HG02763 (cell line): ENCODE data around the gene LRFN2.

Experiments
- ATAC-seq: cut with Tn5 transposase; IDR thresholded peaks from one replicate; pipeline ENCODE4 v1.9.1; 2021; ENCODE audit warnings: mild to moderate bottlenecking, moderate library complexity; ENCODE audit not compliant: unreplicated experiment

The LRFN2 gene

DNA sequence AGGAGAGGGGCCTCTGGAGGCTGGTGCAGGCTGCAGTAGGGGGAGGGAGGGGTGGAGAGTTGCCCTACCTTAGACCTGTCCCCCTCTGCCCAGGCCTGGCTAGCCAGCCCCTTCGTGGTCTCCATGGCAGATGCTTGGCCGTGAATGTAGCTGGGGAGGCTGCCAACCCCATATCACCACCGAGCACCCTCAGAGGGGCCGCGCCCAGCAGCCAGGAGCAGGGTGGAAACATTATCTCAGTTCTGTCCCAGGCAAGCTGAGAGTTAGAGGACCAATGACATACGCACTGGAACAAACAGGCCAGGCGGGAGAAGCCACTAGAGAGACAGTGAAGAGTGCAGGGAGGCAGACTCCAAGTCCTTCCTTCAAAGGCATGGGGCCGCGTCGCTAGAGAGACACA is 66.5 kb downstream of the LRFN2 start:
- no peak for ATAC-seq

DNA sequence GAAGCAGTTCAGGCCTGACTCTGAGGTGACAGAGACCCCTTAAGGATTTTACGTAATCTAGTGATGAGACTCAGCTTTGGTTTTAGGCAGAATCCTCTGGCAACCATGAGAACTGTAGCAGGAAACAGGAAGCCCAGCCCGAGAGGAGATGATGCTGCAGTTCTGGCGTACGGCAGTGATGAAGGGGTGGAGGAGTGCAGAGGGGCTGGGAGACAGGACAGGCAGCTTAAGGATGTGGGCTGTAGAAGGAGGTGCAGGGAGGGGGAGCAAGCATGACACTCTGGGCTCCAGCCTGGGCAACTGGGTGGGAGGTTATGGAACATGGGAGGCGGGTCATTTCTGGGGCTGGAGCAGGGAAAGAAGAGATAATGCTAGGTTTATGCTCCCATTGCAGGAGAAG is 67.1 kb downstream of the LRFN2 start:
- no peak for ATAC-seq

DNA sequence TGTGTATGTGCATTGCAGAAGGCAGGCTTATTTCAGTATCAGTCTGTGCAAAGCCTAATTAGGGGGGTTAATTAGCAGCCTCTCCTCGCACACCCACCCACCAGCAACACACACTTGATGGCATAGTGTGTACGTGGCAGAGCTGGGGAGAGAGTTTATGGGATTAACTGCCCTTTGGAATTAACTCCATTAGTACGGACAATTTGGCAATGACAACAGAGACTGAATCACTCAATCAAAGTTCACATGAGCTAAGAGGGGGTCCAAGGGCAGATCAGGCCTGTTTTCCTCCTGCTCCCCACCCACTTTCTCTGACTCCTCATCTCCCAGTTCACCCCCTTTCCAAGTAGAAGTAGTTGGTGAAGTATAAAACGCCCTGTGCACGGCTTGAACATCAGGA is 69.5 kb downstream of the LRFN2 start:
- no peak for ATAC-seq

DNA sequence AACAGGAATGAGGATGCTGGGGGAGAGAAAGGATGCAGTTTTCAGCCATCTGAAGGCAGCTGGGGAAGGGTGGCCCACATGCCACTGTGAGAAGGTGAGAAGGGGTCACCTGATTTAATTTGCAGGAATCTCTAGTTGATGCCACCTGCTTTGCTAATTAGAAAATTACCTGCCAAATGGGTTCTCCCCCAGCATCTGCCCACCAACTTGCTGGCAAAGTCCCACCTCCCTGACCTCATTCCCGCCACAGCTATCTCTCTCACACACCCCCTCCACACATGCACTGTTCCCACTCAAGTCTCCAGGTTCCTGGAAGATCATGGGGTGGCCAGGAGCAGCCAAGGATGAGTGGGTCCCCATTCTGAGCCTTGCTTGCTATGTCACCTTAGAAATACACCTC is 70.7 kb downstream of the LRFN2 start:
- ATAC-seq = no peak

DNA sequence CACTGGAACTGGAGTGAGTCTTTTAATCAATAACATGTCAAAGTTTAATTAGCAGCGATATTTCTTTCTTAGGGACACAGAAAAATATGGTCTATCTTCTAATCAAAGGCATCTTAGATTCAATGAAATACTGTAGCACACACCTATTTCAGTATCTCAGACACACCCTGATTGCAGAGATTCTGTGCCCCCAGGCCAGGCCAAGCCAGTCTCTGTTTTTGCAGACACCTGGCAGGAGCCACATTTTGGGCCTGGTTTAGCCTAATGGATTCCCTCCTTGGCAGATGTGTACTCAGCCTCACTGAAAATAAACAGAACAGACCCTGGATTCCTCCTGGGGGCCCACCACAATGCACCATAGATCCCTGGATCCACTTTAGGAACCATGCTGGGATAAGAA is 74.8 kb downstream of the LRFN2 start:
- no peak for ATAC-seq

DNA sequence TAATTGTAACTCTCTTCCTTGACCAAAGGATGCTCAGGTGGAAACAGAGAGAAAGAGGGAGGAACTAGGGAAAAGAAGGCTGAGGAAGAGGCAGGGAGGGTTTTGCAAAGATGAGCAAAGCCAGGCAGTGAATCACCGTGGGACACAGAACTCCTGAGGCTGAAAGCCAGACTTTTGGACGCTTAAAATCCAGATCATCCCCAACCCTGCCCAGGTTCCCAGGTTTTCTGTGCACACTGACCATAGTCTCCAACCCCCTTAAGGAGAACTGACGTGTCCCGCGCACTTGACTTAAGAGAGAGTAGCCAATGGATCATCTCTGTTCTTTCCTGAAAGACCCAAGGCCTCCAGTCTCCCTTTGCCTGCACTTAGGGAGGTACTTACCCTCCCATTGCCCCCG is 75.3 kb downstream of the LRFN2 start:
- ATAC-seq = no peak

DNA sequence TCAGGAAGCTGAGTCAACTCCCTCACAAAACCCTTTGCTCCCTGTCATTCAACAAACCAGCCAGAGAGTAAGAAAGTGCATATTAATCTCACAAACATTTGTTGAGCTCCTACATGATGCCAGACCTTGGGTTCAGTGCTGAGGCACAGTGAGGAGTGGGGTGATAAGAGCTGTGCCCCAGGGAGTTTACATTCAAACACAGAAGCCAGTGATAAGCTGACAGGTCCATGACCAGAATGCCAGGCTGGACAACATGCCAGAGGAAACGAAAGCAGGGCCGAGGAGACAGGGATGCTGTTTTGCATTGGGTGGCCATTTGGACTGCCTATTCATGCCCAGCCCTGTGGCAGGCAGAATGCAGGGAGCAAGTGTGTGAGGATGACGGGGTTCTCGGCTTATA is 76.7 kb downstream of the LRFN2 start:
- ATAC-seq = no peak

DNA sequence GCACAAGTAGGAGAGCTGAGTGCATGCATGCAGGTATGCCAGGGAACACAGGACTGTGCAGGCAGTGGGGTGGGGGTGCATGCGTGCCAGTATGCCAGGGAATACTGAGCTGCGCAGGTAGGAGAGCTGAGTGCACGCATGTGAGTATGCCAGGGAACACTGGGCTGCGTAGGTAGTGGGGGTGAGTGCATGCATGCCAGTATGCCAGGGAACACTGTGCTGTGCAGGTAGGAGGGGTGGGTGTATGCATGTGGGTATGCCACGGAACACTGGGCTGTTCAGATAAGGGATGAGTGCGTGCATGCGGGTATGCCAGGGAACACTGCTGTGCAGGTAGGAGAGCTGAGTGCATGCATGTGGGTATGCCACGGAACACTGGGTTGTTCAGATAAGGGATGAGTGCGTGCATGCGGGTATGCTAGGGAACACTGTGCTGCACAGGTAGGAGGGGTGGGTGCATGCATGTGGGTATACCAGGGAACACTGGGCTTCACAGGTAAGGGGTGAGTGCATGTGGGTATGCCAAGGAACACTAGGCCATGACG is 77.4 kb downstream of the LRFN2 start:
- ATAC-seq = no peak

DNA sequence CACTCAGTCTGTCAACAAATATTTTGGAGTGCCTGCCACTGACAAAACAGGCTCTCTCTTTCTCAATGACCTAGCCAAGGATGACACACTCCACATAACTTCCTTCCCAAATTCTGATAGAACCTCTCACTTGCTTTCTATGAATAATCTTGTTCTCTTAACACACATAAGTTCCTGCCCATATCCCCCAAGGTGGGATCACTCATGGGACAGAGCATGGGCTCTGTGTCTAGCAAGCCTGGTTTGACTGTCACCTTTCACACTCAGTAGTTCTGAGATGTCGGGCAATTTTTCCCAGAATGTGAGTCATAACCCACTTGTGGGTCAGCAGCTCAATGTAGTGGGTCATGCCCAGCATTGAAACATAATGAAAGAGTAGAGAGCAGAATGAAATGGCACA is 78.1 kb downstream of the LRFN2 start:
- no peak for ATAC-seq

DNA sequence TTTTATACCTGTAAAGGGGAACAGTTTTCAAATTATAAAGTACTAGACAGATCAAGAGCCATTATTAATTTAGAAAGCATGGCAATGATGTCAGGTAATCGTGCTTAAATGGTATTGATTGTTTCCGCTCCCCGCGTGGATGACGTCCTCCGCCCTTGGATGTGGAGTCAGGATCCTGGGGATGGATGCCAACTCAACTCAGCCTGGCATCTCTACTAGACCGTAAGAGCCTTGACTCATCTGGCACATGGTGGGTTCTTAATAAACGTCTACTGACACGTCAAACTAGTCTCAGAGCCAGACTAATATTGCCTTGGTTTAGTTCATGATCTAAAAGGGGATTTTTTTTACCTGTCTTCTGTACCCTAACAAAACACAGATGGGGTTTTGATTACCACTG is 80.2 kb downstream of the LRFN2 start:
- ATAC-seq = no peak

DNA sequence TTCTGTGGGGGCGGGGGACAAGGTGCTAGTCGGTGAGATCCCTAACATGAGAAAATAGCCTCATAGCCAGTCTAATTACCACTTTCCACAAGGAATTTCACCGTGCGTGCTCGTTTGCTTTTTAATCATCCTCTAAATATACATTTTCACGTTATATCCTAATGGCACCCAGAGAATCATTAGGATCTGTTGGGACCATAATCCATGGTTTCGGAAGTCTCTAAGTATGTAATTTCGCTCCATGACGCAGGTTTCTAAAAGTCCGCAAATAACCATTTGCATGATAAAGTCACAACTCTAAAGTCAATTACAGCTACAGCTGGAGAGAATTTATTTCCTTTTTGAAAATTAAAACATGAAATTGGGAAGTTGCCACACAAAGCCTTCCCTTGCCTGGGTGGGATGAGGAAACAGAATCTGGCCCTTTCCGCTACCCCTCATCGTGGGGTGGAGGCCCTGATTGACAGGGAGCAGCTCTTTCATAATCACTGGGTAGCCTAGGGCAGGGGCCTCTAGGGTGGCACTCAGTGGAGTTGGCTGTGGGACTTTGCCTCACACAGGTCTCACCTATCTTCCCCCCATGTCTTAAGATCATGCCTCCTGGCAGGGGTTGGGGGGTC is 81.9 kb downstream of the LRFN2 start:
- ATAC-seq = no peak

DNA sequence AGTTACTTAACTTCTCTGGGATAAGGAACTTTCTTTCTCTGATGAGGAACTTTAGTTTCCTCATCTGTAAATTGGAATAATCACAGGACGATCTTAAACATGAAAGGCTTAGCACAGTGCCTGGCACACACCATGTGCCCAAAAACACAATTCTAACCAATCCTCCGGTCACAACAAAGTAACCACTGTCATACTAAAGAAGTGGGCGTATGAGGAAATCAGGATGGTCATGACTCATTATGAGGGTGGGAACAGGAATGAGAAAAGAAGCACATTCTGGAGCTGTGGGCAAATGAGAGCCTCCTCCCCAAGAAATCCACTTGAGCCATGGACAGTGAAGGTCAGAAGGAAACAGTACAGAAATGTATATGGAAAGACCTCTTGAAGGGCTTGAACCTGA is 82.9 kb downstream of the LRFN2 start:
- no peak for ATAC-seq

DNA sequence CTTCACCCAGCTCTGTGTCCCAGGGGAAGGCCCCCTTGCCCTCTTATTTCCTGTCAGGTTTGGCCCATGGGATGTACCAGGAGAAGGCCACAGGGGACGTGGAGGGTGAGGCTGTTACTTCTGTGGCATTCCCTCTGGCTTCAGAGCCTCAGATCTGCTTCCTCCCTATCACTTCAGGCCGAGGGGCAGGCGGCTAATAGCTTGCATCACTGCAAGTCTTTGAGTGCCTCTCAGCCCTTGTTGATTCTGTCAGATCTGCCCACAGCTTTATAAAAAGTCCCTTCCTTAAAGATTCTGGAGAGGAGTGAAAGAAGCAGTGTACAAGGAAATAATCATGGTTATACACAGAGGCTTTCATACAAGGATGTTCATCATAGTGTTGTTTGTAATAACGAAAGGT is 86.9 kb downstream of the LRFN2 start:
- ATAC-seq = no peak

DNA sequence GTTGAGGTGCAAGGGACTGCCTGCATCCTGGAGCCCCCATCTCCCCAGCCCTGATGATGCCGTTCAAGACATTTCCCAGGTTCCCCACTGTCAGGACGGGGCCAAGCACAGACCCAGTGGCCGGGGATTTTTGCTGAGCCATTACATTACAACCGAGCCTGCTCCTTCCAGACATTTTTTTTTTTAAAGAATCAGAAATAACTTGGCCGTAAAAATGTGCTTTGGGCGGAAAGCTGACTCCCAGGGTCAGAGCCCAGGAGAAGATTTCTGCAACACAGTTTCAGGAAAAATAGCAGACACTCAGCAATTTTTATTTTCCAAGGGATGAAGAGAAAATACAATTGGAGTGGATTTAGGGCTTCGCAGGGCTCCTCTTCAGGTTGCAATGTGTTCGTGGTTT is 87.9 kb downstream of the LRFN2 start:
- no peak for ATAC-seq

DNA sequence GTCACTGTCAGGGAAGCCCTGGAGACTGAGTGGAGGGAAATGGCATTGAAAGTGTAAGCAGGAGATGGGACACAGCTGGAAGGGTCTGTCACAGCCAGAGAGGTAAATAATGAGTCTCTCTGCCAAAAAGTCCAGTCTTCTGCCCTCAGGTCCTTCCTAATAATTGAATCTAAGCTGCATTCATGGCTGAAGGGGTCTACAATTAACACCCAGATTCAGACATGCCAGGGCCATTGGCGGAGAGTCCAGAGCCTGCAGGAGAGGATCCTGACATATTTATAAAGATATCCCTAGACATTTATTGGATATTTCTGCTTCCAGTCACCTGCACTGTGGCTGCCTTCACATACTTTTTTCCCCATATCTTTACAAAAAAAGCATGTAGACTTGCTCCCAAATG is 89.0 kb downstream of the LRFN2 start:
- no peak for ATAC-seq

DNA sequence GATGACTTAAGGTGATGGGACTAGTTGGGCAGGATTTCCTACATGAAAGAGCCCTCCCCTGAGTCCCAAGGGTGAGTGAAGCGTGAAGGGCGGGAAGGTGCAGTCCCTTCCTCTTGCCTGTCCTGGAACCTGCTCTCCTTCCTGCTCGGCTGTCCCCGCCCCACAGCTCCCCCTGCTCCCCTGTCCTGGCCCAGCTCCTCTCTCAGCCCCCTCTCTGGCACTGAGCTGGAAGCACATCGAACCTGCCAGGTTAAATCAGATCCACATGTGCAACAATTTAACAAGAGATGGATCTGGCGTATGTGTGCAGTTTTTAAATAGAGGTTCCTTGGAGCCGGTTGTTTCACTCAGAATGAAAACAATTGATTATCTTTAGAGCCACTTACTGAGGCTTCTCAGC is 95.0 kb downstream of the LRFN2 start:
- ATAC-seq = no peak

DNA sequence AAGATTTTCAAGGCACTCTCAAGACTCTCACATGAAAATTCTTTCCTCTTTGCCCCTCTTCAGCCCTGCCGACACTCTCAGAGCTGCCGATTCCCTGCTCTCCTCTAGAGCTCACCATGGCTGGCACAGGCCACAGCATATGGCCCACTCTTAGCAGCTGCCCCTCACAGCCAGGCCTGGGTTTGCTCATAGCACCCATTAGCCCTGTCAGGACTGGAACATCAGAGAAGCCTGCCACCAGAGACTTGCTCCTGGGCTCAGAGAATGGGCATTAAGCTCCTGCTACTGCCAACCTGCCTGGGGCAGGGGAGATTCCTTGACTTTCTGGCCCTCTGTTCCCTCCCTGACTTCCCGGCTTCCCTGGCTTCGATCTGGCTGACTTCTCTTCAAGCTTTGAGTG is 96.7 kb downstream of the LRFN2 start:
- no peak for ATAC-seq

DNA sequence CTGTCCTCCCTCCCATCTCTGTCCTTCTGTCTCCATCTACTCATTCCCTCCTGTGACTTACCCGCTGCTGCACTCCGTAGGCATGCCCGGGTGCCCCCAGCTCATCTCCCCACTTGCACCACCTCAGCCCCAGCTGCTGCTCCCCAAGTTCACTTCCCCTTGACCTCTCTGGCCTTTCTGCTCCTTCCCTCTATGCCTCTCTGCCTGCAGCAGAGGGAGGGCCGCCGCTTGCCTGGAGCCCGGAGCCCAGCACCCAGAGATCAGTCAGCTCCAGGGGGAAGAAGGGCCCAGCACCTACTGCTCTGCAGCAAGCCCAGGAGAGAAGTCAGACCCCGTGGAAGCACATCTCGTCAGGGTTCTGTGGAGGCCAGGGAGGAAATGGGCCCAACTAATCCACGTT is 97.4 kb downstream of the LRFN2 start:
- no peak for ATAC-seq

DNA sequence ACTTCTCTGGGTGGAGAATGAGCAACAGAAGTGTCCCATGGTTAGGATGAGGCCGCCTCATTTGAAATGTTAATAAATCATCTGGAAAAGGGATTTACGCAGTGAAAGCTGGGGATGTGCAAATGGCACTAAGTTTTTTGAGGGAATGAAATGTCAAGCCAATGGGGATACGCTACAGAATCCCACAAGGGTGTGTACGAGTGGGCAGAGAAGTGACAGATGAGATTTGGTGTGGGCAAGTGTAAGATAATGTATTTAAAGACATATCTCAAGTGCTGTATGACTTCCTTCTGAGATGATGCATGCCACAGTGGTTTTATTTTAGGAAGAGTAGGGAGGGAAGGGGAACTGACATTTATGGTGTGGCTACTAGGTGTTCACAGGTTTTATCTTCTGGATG is 100.6 kb downstream of the LRFN2 start:
- ATAC-seq = no peak

DNA sequence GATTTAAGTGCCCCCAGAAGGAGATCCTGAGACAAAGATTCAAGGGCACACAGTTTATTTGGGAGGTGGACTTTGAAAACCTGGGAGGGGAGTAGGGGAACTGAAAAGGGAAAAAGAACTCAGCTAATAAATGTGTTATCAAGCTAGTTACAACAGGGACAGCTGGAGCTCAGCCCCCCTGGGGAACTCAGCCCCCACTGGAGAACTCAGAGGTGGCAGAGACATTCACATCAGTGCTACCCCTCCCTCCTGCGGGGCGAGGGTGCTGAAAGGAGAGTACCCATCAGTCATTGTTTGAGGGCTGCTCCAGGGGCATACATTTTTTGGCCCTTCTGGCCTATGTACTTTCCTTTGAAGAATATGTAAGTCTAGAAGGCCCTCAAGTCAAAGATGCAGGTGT is 101.4 kb downstream of the LRFN2 start:
- no peak for ATAC-seq

DNA sequence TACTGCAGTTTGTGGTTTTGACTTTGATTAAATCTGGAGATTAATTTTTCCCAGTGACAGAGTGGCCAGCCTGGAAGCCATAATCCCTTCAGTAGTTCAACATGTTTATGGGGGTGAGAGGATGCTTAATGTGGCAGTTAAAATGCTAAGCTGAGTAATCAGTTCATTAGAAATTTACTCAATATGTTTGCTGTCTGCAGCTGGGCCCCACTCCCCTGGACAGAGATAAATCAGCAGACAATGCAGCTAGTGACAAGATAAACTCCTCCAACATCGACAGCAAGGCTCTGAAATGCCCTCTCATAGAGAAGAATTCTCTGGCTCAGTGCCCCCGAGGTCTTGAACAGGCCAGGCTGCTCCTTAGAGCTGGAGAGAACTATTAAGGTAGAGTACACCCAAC is 101.9 kb downstream of the LRFN2 start:
- ATAC-seq = no peak

DNA sequence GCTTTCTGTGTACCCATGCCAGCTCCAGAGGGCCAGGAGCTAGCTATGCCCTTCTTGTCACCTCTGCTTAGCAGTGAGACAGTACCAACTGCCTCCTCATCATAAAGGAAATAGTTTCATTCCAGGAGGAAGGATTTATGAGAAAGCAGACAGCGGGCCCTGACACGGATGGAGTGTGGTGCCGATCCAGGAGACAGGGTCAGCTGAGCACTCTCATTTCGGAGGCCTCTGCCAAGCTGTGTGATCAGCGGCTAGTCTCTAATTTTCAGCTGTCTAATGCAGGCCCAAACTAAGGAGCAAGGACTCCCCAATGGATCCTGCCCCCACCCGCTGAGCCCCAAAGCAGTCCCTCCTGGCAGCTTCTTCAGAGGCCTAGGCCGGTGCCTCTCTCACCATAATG is 103.1 kb downstream of the LRFN2 start:
- ATAC-seq = no peak

DNA sequence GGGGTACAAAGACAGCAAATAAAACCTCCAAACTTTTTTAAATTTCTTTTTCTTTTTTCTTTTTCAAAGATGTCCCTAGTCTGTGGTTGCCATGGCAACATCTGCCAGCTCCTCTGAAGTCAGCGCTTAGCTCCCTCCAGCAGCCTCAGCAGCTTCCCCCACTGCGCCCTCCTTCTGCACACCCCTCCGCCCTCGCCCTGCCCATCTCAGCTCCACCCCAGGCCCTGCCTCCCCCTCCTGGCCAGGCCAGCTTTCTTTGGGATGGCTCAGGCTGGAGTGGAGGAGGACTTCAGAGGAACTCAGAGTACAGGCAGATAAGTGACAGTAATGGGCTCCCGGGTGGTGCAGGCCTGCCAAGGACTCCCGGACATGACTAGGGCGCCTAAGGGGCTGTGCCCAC is 104.6 kb downstream of the LRFN2 start:
- ATAC-seq = no peak
